ENCODE measurements around the gene CALML3.

DNA sequence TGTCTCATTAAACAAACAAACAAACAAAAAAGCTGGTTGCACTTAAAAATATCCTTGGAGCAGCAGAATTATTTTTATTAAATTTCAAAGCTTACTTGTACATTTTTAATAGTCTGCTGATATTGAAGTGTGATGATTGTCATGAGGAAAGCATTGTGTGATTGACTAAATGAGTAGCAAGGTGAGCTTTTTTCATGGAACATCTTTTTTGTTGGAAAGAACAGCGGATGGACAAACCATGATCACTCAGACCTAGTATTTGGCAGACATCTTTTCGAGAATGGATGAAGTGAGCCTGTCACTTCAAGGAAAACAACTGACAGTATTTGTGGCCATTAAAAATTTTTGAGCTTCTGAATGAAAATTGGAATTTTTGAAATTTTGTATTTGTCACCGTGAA is 5.7 kb upstream of the CALML3 start:
- TF ChIP-seq, protein P1, sequence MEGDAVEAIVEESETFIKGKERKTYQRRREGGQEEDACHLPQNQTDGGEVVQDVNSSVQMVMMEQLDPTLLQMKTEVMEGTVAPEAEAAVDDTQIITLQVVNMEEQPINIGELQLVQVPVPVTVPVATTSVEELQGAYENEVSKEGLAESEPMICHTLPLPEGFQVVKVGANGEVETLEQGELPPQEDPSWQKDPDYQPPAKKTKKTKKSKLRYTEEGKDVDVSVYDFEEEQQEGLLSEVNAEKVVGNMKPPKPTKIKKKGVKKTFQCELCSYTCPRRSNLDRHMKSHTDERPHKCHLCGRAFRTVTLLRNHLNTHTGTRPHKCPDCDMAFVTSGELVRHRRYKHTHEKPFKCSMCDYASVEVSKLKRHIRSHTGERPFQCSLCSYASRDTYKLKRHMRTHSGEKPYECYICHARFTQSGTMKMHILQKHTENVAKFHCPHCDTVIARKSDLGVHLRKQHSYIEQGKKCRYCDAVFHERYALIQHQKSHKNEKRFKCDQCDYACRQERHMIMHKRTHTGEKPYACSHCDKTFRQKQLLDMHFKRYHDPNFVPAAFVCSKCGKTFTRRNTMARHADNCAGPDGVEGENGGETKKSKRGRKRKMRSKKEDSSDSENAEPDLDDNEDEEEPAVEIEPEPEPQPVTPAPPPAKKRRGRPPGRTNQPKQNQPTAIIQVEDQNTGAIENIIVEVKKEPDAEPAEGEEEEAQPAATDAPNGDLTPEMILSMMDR (IDR thresholded peaks at IDR 0.05) = no peak
- no peak for TF ChIP-seq EZH2 (IDR thresholded peaks at IDR 0.05; ENCODE audit: borderline replicate concordance, insufficient read depth, low read depth, low read length, poor library complexity, severe bottlenecking)

All from B cell (primary cell).